ENCODE measurements around the gene PANX2.
A peak's percentile ranks its signal among the peaks of the same experiment; 100 is the strongest.

Gene PANX2

DNA sequence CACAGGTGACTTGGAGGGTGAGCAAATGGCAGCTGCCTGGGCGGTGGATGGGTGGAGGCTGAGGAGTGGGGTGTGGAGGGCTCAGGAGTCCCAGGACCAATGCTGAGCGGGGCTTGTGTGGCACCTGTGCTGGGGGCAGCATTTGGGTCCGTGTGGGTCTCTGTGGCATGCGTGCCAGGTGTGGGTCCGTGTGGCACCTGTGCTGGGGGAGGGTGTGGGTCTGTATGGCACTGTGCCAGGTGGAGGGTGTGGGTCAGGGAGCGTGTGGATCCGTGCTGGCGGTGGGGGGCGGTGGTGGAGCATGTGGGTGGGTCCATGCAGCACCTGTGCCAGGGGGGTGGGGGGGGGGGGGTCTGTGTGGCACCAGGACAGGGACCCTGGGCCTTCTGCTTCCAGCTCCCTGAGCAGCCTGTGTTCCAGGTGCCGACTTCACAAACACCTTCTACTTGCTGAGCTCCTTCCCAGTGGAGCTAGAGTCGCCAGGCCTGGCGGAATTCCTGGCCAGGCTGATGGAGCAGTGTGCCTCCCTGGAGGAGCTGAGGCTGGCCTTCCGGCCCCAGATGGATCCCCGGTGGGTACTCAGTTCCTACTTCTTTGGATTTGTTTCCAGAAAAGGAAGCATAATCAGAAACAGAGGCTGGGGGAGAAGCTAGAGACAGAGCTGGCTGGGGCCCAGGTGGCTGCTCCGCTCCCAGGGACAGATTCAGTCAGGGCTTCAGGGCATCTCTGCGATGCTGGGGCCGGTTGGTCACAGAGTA lies 44.9 kb downstream of the PANX2 start:
- ATAC-seq (ENCODE audit: low read depth) (no peak), DNase-seq (ENCODE audit: low spot score) (no peak)
- H3K4me1 ChIP-seq (ENCODE audit: insufficient read depth, poor library complexity, severe bottlenecking): no peaks in the 10 kb centered on the region
- H3K9me3 ChIP-seq (ENCODE audit: severe bottlenecking): no peaks in the 10 kb centered on the region
- H3K27ac ChIP-seq (ENCODE audit: poor library complexity, severe bottlenecking): no peak overlapping the region
- H3K36me3 ChIP-seq (ENCODE audit: low read depth): peaks cover 70% of the 10 kb centered on the region
- no peak overlapping the region for H3K4me3 ChIP-seq (ENCODE audit: severe bottlenecking)
- H3K27me3 ChIP-seq (ENCODE audit: insufficient read depth, poor library complexity, severe bottlenecking): no peaks in the 10 kb centered on the region
- TF ChIP-seq, protein P1, sequence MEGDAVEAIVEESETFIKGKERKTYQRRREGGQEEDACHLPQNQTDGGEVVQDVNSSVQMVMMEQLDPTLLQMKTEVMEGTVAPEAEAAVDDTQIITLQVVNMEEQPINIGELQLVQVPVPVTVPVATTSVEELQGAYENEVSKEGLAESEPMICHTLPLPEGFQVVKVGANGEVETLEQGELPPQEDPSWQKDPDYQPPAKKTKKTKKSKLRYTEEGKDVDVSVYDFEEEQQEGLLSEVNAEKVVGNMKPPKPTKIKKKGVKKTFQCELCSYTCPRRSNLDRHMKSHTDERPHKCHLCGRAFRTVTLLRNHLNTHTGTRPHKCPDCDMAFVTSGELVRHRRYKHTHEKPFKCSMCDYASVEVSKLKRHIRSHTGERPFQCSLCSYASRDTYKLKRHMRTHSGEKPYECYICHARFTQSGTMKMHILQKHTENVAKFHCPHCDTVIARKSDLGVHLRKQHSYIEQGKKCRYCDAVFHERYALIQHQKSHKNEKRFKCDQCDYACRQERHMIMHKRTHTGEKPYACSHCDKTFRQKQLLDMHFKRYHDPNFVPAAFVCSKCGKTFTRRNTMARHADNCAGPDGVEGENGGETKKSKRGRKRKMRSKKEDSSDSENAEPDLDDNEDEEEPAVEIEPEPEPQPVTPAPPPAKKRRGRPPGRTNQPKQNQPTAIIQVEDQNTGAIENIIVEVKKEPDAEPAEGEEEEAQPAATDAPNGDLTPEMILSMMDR (IDR thresholded peaks at IDR 0.05; ENCODE audit: poor library complexity, severe bottlenecking): no peak

- ATAC-seq (ENCODE audit: low read depth) (no peak), DNase-seq (ENCODE audit: low spot score) (no peak)
- Histone ChIP-seq H3K4me1 (ENCODE audit: insufficient read depth, poor library complexity, severe bottlenecking) (no peaks in the 10 kb centered on the region), H3K36me3 (ENCODE audit: low read depth) (peaks cover 66% of the 10 kb centered on the region), H3K27ac (ENCODE audit: poor library complexity, severe bottlenecking) (no peak overlapping the region), H3K9me3 (ENCODE audit: severe bottlenecking) (no peaks in the 10 kb centered on the region), H3K4me3 (ENCODE audit: severe bottlenecking) (no peak overlapping the region), H3K27me3 (ENCODE audit: insufficient read depth, poor library complexity, severe bottlenecking) (no peaks in the 10 kb centered on the region)
- TF ChIP-seq, protein P1 (IDR thresholded peaks at IDR 0.05; ENCODE audit: poor library complexity, severe bottlenecking): no peak
Measured at GRCh38 chr22:50216055-50216683, 45.6 kb downstream of the PANX2 start.

GRCh38 chr22:50216684-50217520 lies 46.4 kb downstream of the PANX2 start:
- Histone ChIP-seq H3K27ac (ENCODE audit: poor library complexity, severe bottlenecking) (no peak overlapping the region), H3K9me3 (ENCODE audit: severe bottlenecking) (no peaks in the 10 kb centered on the region), H3K4me1 (ENCODE audit: insufficient read depth, poor library complexity, severe bottlenecking) (no peaks in the 10 kb centered on the region), H3K27me3 (ENCODE audit: insufficient read depth, poor library complexity, severe bottlenecking) (no peaks in the 10 kb centered on the region), H3K36me3 (ENCODE audit: low read depth) (peaks cover 65% of the 10 kb centered on the region), H3K4me3 (ENCODE audit: severe bottlenecking) (no peak overlapping the region)
- DNase-seq (ENCODE audit: low spot score): no peak
- no peak for ATAC-seq (ENCODE audit: low read depth)
- TF ChIP-seq, protein P1 (IDR thresholded peaks at IDR 0.05; ENCODE audit: poor library complexity, severe bottlenecking): no peak

- Histone ChIP-seq H3K27me3 (ENCODE audit: insufficient read depth, poor library complexity, severe bottlenecking) (no peaks in the 10 kb centered on the region), H3K36me3 (ENCODE audit: low read depth) (peaks cover 65% of the 10 kb centered on the region), H3K4me3 (ENCODE audit: severe bottlenecking) (no peak overlapping the region), H3K27ac (ENCODE audit: poor library complexity, severe bottlenecking) (no peak overlapping the region), H3K9me3 (ENCODE audit: severe bottlenecking) (no peaks in the 10 kb centered on the region), H3K4me1 (ENCODE audit: insufficient read depth, poor library complexity, severe bottlenecking) (no peaks in the 10 kb centered on the region)
- ATAC-seq (ENCODE audit: low read depth) (no peak), DNase-seq (ENCODE audit: low spot score) (peak; percentile 64)
- TF ChIP-seq, protein P1 (IDR thresholded peaks at IDR 0.05; ENCODE audit: poor library complexity, severe bottlenecking): no peak
Measured at GRCh38 chr22:50217543-50218152, 47.1 kb downstream of the PANX2 start.

Measured in RWPE2 (cell line).